Tibial artery (tissue), 4 donors: Measurements from ENCODE around the gene TNS1.

Experiments
- DNase-seq, 2 donors: peaks; one replicate each; pipeline ENCODE4 v3.0.0-alpha.2; 2019
- H3K27ac ChIP-seq, 2 donors: fragments of 200-600 bp; sonication (generic) in 1 of 2; 1 replicate in 1 of 2; 2 replicates in 1 of 2; pipeline ENCODE4 v1.5.1; 2018 to 2019; ENCODE audit warnings: mild to moderate bottlenecking in 1 of 2
- H3K27me3 ChIP-seq, 2 donors: fragments of 200-600 bp; sonication (generic) in 1 of 2; one replicate each; pipeline versions ENCODE4 v1.5.1 to v1.6.0; 2016 to 2019
- H3K36me3 ChIP-seq, 3 donors: fragments of 200-600 bp; sonication (generic) in 2 of 3; one replicate each; pipeline ENCODE4 v1.5.1; 2016 to 2019; ENCODE audit warnings: mild to moderate bottlenecking in 2 of 3
- H3K4me1 ChIP-seq, 4 donors: fragments of 200-600 bp; sonication (generic) in 2 of 4; 1 replicate in 3 of 4; 2 replicates in 1 of 4; pipeline ENCODE4 v1.5.1; 2016 to 2019
- H3K4me3 ChIP-seq, 2 donors: fragments of 200-600 bp; sonication (generic) in 1 of 2; 1 replicate in 1 of 2; 2 replicates in 1 of 2; pipeline ENCODE4 v1.5.1; 2018 to 2019; ENCODE audit warnings: mild to moderate bottlenecking in 2 of 2
- H3K9me3 ChIP-seq, 3 donors: fragments of 200-600 bp; sonication (generic) in 1 of 3; one replicate each; pipeline ENCODE4 v1.5.1; 2016 to 2019
- intact Hi-C: fragments of 100-400 bp; cut with DNase I; formaldehyde crosslinking; loops from one replicate; pipeline ENCODE4 v1.15.0; 2023; ENCODE audit warnings: low total_unique reads
- TF ChIP-seq, protein P1 (sequence below), 2 experiments: fragments of 200-600 bp in 1 of 2; fragments of 450-650 bp in 1 of 2; IDR thresholded peaks; one replicate each; pipeline ENCODE4 v1.5.1; 2017 to 2019; ENCODE audit warnings: antibody characterized with exemption in 2 of 2, mild to moderate bottlenecking in 1 of 2, moderate library complexity in 1 of 2

Gene TNS1

DNA sequence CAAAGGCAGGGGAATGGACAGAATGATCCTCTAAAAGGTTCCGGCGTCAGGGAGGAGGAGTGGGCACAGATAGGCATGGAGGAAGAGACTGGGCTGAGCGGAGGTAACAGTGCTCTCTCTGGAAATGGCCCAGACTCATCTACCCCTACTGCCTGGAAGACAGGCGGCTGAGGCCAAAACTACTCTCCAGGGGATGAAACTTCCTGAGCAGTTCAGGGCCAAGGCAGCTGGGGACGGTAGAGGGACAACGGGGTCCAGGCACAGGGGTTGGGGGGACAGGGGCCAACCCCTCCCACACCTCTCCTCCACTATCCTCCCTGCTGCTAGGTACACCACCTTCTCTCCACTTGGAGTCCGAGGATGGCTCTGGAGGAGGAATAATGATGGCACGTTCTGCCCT is 94.3 kb downstream of the TNS1 start:
- peak in 1 of 2 donors; percentile 63 for DNase-seq
- peak overlapping the region; percentile 95 to 98 for H3K27ac ChIP-seq
- peaks cover 33 to 100% (median 100%) of the 10 kb centered on the region in 4 donors for H3K4me1 ChIP-seq
- TF ChIP-seq, protein P1, sequence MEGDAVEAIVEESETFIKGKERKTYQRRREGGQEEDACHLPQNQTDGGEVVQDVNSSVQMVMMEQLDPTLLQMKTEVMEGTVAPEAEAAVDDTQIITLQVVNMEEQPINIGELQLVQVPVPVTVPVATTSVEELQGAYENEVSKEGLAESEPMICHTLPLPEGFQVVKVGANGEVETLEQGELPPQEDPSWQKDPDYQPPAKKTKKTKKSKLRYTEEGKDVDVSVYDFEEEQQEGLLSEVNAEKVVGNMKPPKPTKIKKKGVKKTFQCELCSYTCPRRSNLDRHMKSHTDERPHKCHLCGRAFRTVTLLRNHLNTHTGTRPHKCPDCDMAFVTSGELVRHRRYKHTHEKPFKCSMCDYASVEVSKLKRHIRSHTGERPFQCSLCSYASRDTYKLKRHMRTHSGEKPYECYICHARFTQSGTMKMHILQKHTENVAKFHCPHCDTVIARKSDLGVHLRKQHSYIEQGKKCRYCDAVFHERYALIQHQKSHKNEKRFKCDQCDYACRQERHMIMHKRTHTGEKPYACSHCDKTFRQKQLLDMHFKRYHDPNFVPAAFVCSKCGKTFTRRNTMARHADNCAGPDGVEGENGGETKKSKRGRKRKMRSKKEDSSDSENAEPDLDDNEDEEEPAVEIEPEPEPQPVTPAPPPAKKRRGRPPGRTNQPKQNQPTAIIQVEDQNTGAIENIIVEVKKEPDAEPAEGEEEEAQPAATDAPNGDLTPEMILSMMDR (IDR thresholded peaks at IDR 0.05), result no peak
- no peaks in the 10 kb centered on the region for H3K9me3 ChIP-seq
- no peaks in the 10 kb centered on the region for H3K27me3 ChIP-seq
- intact Hi-C loops, result no loop called here
- no peak overlapping the region for H3K4me3 ChIP-seq
- H3K36me3 ChIP-seq, result peaks cover 9 to 22% (median 11%) of the 10 kb centered on the region in 3 donors

DNA sequence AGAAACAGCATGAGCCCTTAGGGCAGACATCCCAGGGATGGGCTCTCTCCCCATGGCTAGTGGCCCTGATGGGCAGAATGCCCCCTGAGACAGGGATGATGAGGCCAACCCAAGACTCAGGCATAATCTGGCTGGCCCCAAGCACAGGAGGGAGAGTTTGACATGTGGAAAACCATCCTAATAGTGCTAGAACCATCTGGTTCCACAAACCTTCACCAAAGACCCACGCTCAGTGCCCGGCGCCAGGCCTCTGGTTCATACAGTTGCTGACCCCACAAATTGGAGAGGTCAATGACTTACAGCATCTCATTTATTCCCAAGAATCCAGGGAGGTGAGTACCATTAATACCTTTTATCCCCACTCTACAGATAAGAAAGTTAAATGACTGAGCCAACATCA is 95.5 kb downstream of the TNS1 start:
- Histone ChIP-seq H3K36me3 (peaks cover 9 to 21% (median 11%) of the 10 kb centered on the region in 3 donors), H3K9me3 (no peaks in the 10 kb centered on the region), H3K27me3 (no peaks in the 10 kb centered on the region), H3K27ac (peak overlapping the region; percentile 95 to 98), H3K4me1 (peaks cover 28 to 100% (median 99%) of the 10 kb centered on the region in 4 donors), H3K4me3 (no peak overlapping the region)
- intact Hi-C loops, result no loop called here
- TF ChIP-seq, protein P1 (IDR thresholded peaks at IDR 0.05), result no peak
- DNase-seq, result no peak

DNA sequence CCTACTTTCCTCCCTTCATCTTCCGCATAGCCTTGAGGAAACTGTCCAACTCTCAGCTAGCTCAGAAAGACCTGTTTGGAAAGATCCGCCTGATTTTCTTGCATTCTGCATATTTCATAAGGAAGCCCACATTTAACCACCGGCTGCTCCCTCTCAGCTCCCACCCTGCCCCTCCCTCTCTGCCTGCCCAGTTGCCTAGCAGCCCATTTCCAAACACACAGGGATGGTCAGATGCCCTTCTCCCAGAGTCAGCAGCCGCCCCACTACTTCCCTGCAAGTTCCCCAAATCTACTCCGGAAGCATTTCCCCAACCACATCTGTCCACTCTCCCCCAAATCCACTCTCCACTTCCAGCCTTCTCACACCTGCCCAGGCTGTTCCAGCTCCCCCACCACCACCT is 96.0 kb downstream of the TNS1 start:
- peak; percentile 78 to 87 for DNase-seq
- Histone ChIP-seq H3K9me3 (no peaks in the 10 kb centered on the region), H3K36me3 (peaks cover 9 to 22% (median 11%) of the 10 kb centered on the region in 3 donors), H3K27ac (peak overlapping the region; percentile 95 to 98), H3K27me3 (no peaks in the 10 kb centered on the region), H3K4me1 (peaks cover 24 to 100% (median 99%) of the 10 kb centered on the region in 4 donors), H3K4me3 (no peak overlapping the region)
- intact Hi-C loops, result no loop called here
- TF ChIP-seq, protein P1 (IDR thresholded peaks at IDR 0.05), result no peak

DNA sequence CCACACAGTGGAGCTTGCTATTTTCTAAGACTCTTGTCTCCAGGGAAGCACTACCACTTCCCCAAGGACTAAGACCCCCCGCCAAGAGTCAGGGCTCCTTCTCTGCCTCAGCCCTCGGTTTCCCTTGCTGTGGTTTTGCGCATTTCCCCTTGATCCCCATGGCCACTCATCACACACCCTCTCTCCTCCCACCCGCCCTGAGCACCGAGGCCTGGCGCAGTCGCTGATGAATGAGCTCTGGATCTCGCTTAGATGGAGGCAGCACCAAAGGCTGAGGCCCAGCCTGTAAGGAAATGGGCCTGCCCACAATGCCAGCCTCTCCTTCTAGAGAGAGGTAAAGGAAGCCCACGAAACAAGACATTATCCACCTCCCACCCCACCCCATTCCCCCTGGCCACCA is 96.9 kb downstream of the TNS1 start:
- H3K4me3 ChIP-seq, result no peak overlapping the region
- no peaks in the 10 kb centered on the region for H3K27me3 ChIP-seq
- intact Hi-C loops, result no loop called here
- no peaks in the 10 kb centered on the region for H3K9me3 ChIP-seq
- peak in 1 of 2 donors; percentile 75 for DNase-seq
- peaks cover 17 to 30% (median 17%) of the 10 kb centered on the region in 3 donors for H3K36me3 ChIP-seq
- TF ChIP-seq, protein P1 (IDR thresholded peaks at IDR 0.05), result no peak
- H3K4me1 ChIP-seq, result peaks cover 15 to 100% (median 97%) of the 10 kb centered on the region in 4 donors
- peak overlapping the region; percentile 95 to 98 for H3K27ac ChIP-seq

DNA sequence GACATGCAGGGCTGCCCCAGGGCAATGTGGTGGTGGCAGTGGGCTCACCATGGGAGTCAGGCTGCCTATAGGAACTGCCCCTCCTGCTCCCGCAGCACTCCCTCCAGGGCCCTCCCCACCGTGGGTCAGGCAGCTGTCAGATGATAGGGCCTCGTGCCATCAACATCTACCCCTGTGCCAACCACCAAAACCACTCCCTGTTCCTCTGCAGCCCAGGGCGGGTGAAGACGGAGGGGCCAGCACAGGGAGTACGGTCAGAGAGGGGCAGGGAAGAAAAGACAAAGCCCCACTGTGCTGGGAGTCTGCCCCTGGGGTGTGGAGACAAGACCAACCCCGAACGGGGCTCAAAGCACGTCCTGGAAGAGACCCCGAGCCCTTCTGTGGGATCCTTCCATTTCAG is 97.4 kb downstream of the TNS1 start:
- no peaks in the 10 kb centered on the region for H3K27me3 ChIP-seq
- peak; percentile 83 to 93 for DNase-seq
- TF ChIP-seq, protein P1 (IDR thresholded peaks at IDR 0.05), result no peak
- H3K36me3 ChIP-seq, result peaks cover 22 to 35% (median 22%) of the 10 kb centered on the region in 3 donors
- intact Hi-C loops, result no loop called here
- peaks cover 12 to 100% (median 97%) of the 10 kb centered on the region in 4 donors for H3K4me1 ChIP-seq
- no peaks in the 10 kb centered on the region for H3K9me3 ChIP-seq
- H3K27ac ChIP-seq, result peak overlapping the region; percentile 95 to 98
- H3K4me3 ChIP-seq, result peak overlapping the region in 1 of 2 donors; percentile 13

DNA sequence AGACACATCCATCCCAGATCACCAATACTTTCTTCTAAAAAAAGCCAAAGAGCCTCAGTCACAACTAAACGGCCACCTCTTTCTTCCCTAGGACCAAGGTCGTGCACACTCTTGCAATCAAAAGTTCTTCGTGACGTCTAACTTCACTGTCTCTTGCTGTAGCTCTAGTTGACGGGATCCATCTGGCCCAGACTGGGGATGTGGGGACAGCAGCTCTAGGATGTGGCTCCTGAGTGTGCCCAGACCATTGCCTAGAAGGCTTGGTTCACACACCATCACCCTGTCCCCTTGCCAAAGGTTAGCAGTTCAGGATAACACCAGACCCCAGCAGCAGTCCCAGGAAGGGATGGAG is 98.2 kb downstream of the TNS1 start:
- peak overlapping the region; percentile 0 to 13 for H3K4me3 ChIP-seq
- no peaks in the 10 kb centered on the region for H3K9me3 ChIP-seq
- peak overlapping the region; percentile 95 to 98 for H3K27ac ChIP-seq
- TF ChIP-seq, protein P1 (IDR thresholded peaks at IDR 0.05), result no peak
- intact Hi-C loops, result no loop called here
- peaks cover 12 to 100% (median 97%) of the 10 kb centered on the region in 4 donors for H3K4me1 ChIP-seq
- DNase-seq, result peak in 1 of 2 donors; percentile 70
- peaks cover 26 to 43% (median 30%) of the 10 kb centered on the region in 3 donors for H3K36me3 ChIP-seq
- no peaks in the 10 kb centered on the region for H3K27me3 ChIP-seq
